OCI-LY3 (cell line): ENCODE data around the gene CELF4.

Source experiments
- H2AFZ ChIP-seq: fragments of 200-600, 300-600 bp; shearing (Covaris generic); 2 replicates; pipeline ENCODE4 v1.6.0; 2014; ENCODE audit warnings: antibody characterized with exemption, low read depth, low read length
- H3K27ac ChIP-seq: fragments of 200-600, 300-600 bp; sonication (generic); 2 replicates; pipeline ENCODE4 v1.5.1; 2014; ENCODE audit warnings: mild to moderate bottlenecking, low read length, moderate library complexity, mixed read lengths
- H3K27me3 ChIP-seq: fragments of 200-600, 300-600 bp; sonication (generic); 2 replicates; pipeline ENCODE4 v1.6.1; 2014; ENCODE audit warnings: low read depth, low read length, mixed read lengths
- H3K36me3 ChIP-seq: fragments of 200-600, 300-600 bp; sonication (generic); replicated peaks from 2 replicates; pipeline ENCODE3; 2014; ENCODE audit warnings: low read depth, low read length, mixed read lengths
- H3K4me1 ChIP-seq: fragments of 300-600, 200-600 bp; sonication (generic); 2 replicates; pipeline ENCODE4 v1.6.1; 2014; ENCODE audit warnings: low read length, mixed read lengths
- H3K4me2 ChIP-seq: fragments of 200-600, 300-600 bp; sonication (generic); 2 replicates; pipeline ENCODE4 v1.6.1; 2014; ENCODE audit warnings: low read length, mixed read lengths
- H3K4me3 ChIP-seq: fragments of 300-600, 200-600 bp; sonication (generic); 2 replicates; pipeline ENCODE4 v1.5.1; 2014; ENCODE audit warnings: antibody characterized with exemption, mild to moderate bottlenecking, low read length, moderate library complexity
- H3K79me2 ChIP-seq: fragments of 300-600, 200-600 bp; shearing (Covaris generic); 2 replicates; pipeline ENCODE4 v1.6.1; 2014; ENCODE audit warnings: mild to moderate bottlenecking, low read length, mixed read lengths
- H3K9ac ChIP-seq: fragments of 300-600, 200-600 bp; shearing (Covaris generic); 2 replicates; pipeline ENCODE4 v1.6.0; 2014; ENCODE audit warnings: mild to moderate bottlenecking, low read length, moderate library complexity
- H3K9me3 ChIP-seq: fragments of 200-600, 300-600 bp; shearing (Covaris generic); 2 replicates; pipeline ENCODE4 v1.6.1; 2014; ENCODE audit warnings: low read length, mixed read lengths; ENCODE audit not compliant: insufficient read depth
- H4K20me1 ChIP-seq: fragments of 200-600, 300-600 bp; sonication (generic); 2 replicates; pipeline ENCODE4 v1.6.1; 2016; ENCODE audit warnings: low read length, mixed read lengths; ENCODE audit not compliant: insufficient read depth
- CTCF ChIP-seq: fragments of 200-600, 300-600 bp; sonication (generic); IDR thresholded peaks from 2 replicates; pipeline ENCODE4 v1.5.1; 2014; ENCODE audit warnings: antibody characterized with exemption, low read length, low read depth
- EZH2phosphoT487 ChIP-seq: fragments of 200-600 bp; shearing (Covaris generic); IDR thresholded peaks from 2 replicates; pipeline ENCODE4 v1.6.1; 2018; ENCODE audit warnings: antibody characterized with exemption, mixed run types, low read depth

The CELF4 gene

DNA sequence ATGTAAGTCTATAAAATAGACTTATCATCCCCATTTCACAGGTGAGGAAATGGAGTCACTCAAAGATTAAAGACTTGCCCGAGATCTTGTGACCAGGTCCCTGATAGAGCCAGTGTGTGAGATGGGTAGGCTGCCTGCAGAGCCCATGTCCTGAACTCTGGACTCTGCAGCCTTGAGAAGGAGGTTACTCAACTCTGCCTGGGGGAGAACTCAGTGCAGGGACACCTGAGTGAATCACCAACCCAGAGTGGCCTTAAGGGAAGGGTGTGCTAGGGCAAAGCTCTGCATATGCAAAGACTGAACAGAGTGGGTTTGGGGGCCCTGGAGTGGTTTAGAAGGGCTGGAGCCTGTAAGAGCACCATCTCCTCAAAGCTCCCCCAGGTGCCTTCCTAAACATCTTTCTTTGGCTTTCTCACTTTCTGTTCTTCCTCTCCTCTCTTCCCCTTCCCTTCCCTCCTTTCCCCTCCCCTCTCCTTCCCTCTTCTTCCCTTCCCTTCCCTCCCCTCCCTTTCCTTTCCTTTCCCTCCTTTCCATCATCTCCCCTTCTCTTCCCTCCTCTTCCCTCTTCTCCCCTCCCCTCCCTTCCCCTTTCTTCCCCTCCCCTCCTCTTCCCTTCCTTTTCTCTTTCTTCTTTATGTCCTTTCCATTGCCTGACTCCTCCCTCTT lies 67.6 kb downstream of the CELF4 start:
- TF ChIP-seq EZH2phosphoT487 (no peak), CTCF (no peak)
- H3K27ac ChIP-seq: no peak overlapping the region
- H2AFZ ChIP-seq: no peak overlapping the region
- H3K4me3 ChIP-seq: no peak overlapping the region
- H3K4me1 ChIP-seq: no peaks in the 10 kb centered on the region
- H4K20me1 ChIP-seq: no peaks in the 10 kb centered on the region
- H3K9me3 ChIP-seq: no peaks in the 10 kb centered on the region
- no peaks in the 10 kb centered on the region for H3K79me2 ChIP-seq
- H3K4me2 ChIP-seq: no peak overlapping the region
- no peak overlapping the region for H3K9ac ChIP-seq
- no peaks in the 10 kb centered on the region for H3K36me3 ChIP-seq
- H3K27me3 ChIP-seq: peaks cover 2% of the 10 kb centered on the region; the same call in 1 of the 2 replicates

DNA sequence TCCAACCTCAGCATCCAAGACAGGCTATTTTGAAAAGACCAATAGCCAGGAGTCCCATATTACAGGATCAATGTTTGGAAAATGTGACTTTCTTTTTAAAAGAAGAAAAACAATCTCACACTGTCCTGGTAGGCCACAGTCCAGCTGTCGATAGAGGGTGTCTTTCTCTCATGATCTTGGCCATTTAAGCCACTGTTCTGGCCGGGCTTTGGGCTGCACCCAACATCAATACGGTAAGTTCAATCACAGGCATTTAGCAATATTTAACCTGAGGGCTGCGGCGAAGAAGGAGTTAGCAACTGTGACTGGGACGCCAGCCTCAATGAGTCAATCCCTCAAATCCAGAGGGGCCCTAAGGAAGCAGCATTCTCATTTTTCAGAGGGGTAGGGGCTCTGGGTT lies 69.0 kb downstream of the CELF4 start:
- H3K9me3 ChIP-seq: no peaks in the 10 kb centered on the region
- no peak overlapping the region for H3K9ac ChIP-seq
- no peak overlapping the region for H3K4me2 ChIP-seq
- no peak overlapping the region for H3K27ac ChIP-seq
- H3K27me3 ChIP-seq: peaks cover 4% of the 10 kb centered on the region; the same call in 1 of the 2 replicates
- H3K79me2 ChIP-seq: no peaks in the 10 kb centered on the region
- H3K36me3 ChIP-seq: no peaks in the 10 kb centered on the region
- no peaks in the 10 kb centered on the region for H3K4me1 ChIP-seq
- H2AFZ ChIP-seq: no peak overlapping the region
- no peaks in the 10 kb centered on the region for H4K20me1 ChIP-seq
- TF ChIP-seq EZH2phosphoT487: no peak
- TF ChIP-seq CTCF: no peak
- H3K4me3 ChIP-seq: no peak overlapping the region

DNA sequence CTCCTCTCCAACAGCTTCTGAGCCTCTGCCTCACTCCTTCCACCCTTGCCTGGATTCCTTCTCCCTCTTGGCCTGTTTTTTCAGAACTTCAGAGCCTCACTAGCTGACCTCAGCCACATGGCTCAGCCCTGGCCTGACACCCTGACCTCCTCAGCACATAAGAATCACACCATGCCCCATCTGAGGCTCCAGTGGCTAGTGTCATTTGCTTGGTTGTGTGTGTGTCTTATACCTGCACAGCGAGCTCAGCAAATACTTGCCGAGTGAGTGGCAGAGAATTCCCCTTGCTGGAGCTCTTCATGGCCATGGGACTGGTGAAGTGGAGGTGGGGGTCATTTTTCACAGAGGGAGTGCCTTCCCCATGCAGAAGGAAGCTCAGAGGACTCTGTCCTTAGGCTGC lies 70.2 kb downstream of the CELF4 start:
- Histone ChIP-seq H4K20me1 (no peaks in the 10 kb centered on the region), H3K4me1 (no peaks in the 10 kb centered on the region), H3K9ac (no peak overlapping the region), H3K4me3 (no peak overlapping the region), H3K27me3 (peaks cover 9% of the 10 kb centered on the region; the same call in 1 of the 2 replicates), H2AFZ (no peak overlapping the region), H3K9me3 (no peaks in the 10 kb centered on the region), H3K79me2 (no peaks in the 10 kb centered on the region), H3K27ac (no peak overlapping the region), H3K4me2 (no peak overlapping the region), H3K36me3 (no peaks in the 10 kb centered on the region)
- TF ChIP-seq CTCF (no peak), EZH2phosphoT487 (no peak)

GRCh38 chr18:37494406-37494805 lies 71.2 kb downstream of the CELF4 start:
- no peak overlapping the region for H3K27ac ChIP-seq
- H4K20me1 ChIP-seq: no peaks in the 10 kb centered on the region
- H3K27me3 ChIP-seq: peaks cover 17% of the 10 kb centered on the region; the same call in 1 of the 2 replicates
- TF ChIP-seq EZH2phosphoT487 (no peak), CTCF (no peak)
- no peak overlapping the region for H2AFZ ChIP-seq
- no peak overlapping the region for H3K4me2 ChIP-seq
- H3K9ac ChIP-seq: no peak overlapping the region
- no peaks in the 10 kb centered on the region for H3K79me2 ChIP-seq
- H3K36me3 ChIP-seq: no peaks in the 10 kb centered on the region
- no peaks in the 10 kb centered on the region for H3K9me3 ChIP-seq
- H3K4me1 ChIP-seq: no peaks in the 10 kb centered on the region
- no peak overlapping the region for H3K4me3 ChIP-seq
